Hindlimb muscle (tissue), 1 donor: Measurements from ENCODE around the gene RETREG1. TPM values are rescaled to one million over a fixed set of nuclear protein-coding genes. Genes with fewer than 3 reads are reported as not detected.
"Not testable (repeated sequence)": the region's sequence is repeated elsewhere in the genome, so short reads cannot be mapped to it uniquely, and the experiment has no call there.

Experiments used
- DNase-seq: peaks from one replicate; pipeline ENCODE4 v3.0.0-alpha.2; 2013
- polyA plus RNA-seq: library from polyadenylated mRNA; unstranded; fragments of 120-200 nt; gene quantifications from one replicate; pipeline ENCODE4 v1.2.1, GENCODE V29; 2013; ENCODE audit not compliant: insufficient read length

Gene RETREG1
- polyA plus RNA-seq, 1 donor: 61.0 TPM

GRCh38 chr5:16483361-16483760 is 133.4 kb downstream of the RETREG1 start:
- no peak for DNase-seq

- no peak for DNase-seq
Observed at GRCh38 chr5:16482891-16483290, 133.9 kb downstream of the RETREG1 start.

DNA sequence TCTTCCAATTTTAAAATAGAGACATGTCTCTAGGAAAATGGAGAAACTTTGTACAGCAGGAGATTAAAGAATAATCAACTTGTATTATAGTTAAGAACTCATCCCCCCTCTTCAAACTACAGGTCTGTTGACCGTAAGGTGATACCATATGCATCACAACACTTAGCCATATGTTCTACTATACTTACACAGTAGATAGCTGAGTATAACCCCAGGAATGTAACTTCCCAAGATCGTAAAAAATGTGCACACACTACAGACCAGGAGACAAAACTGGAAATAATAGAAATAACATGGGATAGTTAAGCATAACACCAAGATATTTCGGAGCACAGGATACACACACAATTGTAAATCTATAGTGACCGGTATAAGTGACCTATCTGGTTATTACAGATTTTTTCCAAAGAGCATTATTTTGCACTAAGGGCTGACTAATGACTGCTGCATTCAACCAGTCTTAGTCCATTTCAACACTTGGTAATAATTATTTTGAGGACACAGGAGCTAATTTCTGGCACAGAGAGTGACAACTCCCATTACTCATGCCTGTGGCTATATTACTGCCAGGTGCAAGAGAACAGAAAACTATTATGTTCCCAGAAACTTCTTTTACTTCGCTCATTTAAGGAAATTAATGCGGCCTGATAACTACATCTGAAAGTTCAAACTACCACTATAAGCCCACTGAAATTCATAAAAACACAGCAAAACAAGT is 135.8 kb downstream of the RETREG1 start:
- DNase-seq: no peak

- DNase-seq: no peak
Observed at GRCh38 chr5:16480144-16480543, 136.7 kb downstream of the RETREG1 start.

DNA sequence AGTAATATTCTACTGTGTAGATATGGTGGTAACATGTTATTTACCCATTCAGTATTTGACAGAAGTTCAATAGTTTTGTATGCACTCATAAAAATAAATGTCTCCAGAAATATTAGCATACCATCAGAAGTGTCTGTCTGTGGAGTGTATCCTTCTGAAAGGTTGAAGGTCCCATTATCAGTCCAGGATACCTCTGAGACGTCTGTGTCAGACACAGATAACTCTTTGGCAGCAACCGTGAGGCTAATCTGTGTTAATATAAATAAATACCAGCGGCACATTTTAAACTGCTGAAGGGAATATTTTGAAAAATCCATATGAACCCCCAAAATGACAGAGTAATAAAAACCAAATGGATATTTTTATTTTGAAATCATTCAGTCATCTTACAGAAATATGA is 139.3 kb downstream of the RETREG1 start:
- no peak for DNase-seq

GRCh38 chr5:16476417-16476816 is 140.4 kb downstream of the RETREG1 start:
- not testable (repeated sequence) for DNase-seq

DNA sequence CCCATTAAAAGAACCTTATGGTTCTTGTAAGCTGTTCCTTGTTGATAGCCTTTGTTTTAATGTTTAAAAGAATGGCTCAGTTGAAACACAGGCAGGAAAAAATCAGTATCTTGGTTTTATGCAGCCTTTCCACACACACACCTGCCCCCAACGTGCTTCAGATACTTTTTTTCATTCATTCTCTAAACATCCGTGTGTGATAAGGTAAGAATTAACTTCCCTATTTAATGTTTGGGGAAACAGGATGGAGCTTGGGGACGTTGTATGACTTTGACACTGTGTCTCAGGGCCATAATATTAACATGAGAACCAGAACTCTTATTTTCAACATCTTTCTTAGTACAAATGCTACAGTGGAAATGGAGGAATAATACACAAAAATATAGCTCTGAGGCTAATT is 145.4 kb downstream of the RETREG1 start:
- no peak for DNase-seq

DNA sequence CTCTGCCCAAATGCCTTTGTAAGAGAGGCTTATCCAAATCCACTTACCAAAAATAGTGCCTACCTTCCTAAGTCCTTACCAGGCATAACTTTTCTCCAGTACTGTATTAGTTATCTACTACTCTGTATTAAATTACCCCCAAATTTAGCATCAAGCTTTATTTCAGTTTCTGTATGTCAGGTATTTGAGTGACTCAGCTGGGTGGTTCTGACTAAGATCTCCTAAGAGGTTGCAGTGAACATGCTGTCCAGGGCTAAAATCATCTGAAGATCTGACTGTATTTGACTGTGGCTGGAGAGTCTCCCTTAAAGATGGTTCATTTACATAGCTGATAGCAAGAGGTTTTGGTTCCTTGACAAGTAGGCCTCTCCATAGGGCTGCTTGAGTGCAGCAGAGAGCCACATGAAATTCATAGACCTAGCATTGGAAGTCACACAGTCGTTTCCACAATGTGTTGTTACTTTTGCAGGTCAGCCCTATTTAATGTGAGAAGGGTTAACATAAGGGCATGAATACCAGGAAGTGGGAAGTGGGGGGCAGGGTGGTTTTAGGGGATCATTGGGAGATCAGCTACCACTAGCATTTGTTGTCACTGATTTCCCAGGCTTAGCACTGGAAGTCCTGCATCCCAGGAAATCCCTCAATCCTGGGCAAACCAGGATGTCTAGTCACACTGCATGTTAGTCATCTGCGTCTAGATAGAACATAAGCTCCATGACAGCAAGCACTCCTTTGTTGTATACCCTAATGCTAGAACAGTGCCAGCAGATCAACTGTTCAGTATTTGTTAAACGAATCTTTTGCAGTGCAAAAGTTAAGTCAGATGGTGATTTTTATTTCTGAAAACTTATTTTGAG is 149.2 kb downstream of the RETREG1 start:
- no peak for DNase-seq

DNA sequence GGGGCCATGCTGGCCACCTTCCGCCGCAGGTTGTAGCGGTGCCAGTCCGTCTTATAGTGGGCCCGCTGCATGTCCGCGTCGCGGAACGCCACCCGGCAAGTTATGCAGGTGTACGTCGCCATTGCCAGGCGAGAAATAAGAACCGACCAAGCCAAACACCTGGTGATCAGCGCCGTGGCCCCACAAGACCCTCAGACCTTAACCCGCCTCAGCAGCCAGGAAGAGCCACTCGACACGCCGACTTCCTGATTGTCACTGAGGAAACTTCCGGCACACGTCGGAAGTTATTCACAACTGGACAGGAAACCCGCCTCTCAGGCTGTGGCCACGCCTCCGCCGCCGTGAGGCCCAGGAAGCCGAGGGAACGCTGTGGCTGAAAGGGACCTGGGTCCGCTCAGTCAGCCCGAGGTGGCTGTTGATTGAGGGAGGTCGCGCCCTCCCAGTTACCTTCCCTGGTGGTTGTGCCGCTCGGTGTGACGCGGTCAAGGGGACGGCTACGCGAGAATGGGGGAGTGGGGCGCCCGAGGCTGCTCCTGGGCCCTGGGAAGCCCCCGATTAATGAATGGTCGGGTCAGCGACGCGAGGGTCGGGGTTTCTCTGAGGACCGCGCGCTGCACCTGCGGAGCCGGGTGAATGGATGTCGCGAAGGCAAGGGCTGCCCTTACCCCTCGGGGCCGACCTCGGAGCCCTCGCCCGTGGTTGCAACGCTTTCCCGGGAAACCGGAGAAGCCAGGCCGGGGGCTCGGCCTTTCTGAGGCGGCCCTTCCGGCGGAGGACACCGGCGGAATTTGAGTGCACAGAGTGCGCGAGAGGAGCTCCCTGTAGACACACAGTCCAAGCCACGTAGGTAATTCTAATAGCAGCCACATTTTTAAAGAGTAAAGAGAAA is 151.0 kb downstream of the RETREG1 start, which contains the start of gene ZNF622:
ZNF622 (minus strand) TSS at position 257 of the 889 bp plus-strand sequence; CDS start at position 122, 135 bp downstream.
- peak; percentile 92 for DNase-seq

GRCh38 chr5:16464664-16465543 is 151.9 kb downstream of the RETREG1 start:
- peak; percentile 12 for DNase-seq

- no peak for DNase-seq
Observed at GRCh38 chr5:16464231-16464630, 152.6 kb downstream of the RETREG1 start.

DNA sequence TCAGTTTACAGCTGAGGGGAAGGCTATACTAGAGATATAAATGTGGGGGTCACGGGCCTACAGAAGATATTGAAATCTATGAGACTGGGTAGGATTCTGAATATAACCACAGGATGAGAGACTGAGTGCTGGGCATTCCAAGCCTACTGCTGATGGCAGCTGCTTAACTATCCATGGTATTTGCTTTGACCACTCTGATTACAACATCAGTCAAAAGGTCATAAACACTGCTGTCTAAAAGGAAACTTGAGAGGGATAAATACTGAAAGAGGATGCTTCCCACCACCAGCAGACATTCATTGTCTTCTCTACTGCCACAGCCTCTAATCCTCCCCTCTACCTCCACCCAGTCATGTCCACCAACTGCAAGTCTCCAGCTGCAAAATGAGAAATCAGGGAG is 155.0 kb downstream of the RETREG1 start:
- DNase-seq: no peak

- DNase-seq: no peak
Observed at GRCh38 chr5:16461026-16461425, 155.8 kb downstream of the RETREG1 start.

- DNase-seq: no peak
Observed at GRCh38 chr5:16459451-16459850, 157.3 kb downstream of the RETREG1 start.

DNA sequence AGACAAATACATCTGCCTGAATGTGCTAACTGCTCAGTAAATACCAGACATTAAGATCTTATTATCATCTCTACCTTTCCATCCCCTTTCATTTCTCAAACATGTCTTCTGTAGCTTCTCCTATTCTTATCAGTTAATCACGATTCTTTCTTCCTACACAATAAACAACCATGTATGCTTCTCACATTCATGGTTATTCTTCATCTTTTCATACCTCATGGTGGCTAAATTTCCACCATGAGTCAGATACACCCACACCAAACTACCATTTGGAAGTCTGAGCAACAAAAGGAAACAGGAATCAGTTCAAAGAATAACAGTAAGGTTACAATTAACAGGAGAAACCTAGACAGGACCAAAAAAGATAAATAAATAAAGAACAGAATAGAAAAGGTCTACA is 158.9 kb downstream of the RETREG1 start:
- DNase-seq: no peak

- DNase-seq: no peak
Observed at GRCh38 chr5:16457451-16457850, 159.3 kb downstream of the RETREG1 start.

- DNase-seq: peak; percentile 46
Observed at GRCh38 chr5:16456103-16456832, 160.5 kb downstream of the RETREG1 start.

GRCh38 chr5:16455668-16456067 is 161.1 kb downstream of the RETREG1 start:
- DNase-seq: no peak

DNA sequence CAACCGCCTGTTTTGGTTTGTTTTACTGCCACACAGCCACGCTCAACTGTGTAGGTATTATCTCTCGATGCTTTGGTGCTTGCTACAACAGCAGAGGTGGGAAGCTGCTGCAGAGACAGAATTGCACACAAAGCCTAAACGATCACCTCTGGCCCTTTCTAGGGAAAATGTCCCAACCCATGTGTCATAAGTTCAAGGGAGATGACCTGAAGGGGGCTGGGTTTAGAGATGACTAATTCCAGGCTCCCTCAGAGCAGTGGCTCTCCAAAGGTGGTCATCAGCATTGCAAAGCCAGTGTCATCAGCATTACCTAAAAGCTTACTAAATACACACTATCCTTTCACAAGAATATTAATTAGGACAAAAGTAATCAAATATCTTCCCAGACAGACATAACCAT is 162.1 kb downstream of the RETREG1 start:
- no peak for DNase-seq

GRCh38 chr5:16453609-16454008 is 163.2 kb downstream of the RETREG1 start:
- DNase-seq: no peak

GRCh38 chr5:16450163-16450562 is 166.6 kb downstream of the RETREG1 start:
- DNase-seq: no peak
